Activated naive CD8-positive, alpha-beta T cell treated with anti-CD3 and anti-CD28 coated beads, Interleukin-2, amount 10 ng/mL, durations not matched to agents 7 days and 5 days (primary cell): ENCODE results near the gene OR51T1. TPM values are rescaled to one million over a fixed set of nuclear protein-coding genes. Genes with fewer than 3 reads are reported as not detected.

ENCODE experiments used
- ATAC-seq: fragments of 150-1000 bp; cut with Tn5 transposase; one replicate; pipeline ENCODE4 v1.10.0; 2021; ENCODE audit warnings: low read depth, moderate library complexity
- POLR2A ChIA-PET: fragments of 350-600 bp; sonication (Branson Sonifier 250); formaldehyde crosslinking; loops from one replicate; lab custom pipeline; 2021; ENCODE audit warnings: antibody characterized with exemption; lab: Charles Lee
- DNase-seq: peaks from one replicate; pipeline ENCODE4 v3.0.0; 2021
- H3K27ac Mint-ChIP-seq: one replicate; pipeline ENCODE4 v1.8.0; 2022; ENCODE audit warnings: mild to moderate bottlenecking, mixed read lengths
- H3K27me3 Mint-ChIP-seq: one replicate; pipeline ENCODE4 v1.8.0; 2022; ENCODE audit warnings: mild to moderate bottlenecking, moderate library complexity, mixed read lengths
- H3K36me3 Mint-ChIP-seq: one replicate; pipeline ENCODE4 v1.8.0; 2021; ENCODE audit warnings: mild to moderate bottlenecking, mixed read lengths
- H3K4me1 Mint-ChIP-seq: one replicate; pipeline ENCODE4 v1.8.0; 2021; ENCODE audit warnings: mixed read lengths
- H3K4me3 Mint-ChIP-seq: one replicate; pipeline ENCODE4 v1.8.0; 2022; ENCODE audit warnings: mild to moderate bottlenecking, moderate library complexity, mixed read lengths
- H3K9me3 Mint-ChIP-seq: one replicate; pipeline ENCODE4 v1.8.0; 2021; ENCODE audit warnings: mixed read lengths
- total RNA-seq, 2 experiments: library from RNA; stranded (reverse); gene quantifications; one replicate each; pipeline ENCODE4 v1.2.3, GENCODE V29; 2021

Gene OR51T1
- total RNA-seq, 2 experiments from 2014 or later: not detected

- H3K27ac Mint-ChIP-seq: no peak overlapping the region
- H3K9me3 Mint-ChIP-seq: no peaks in the 10 kb centered on the region
- DNase-seq (no peak), ATAC-seq (no peak)
- POLR2A ChIA-PET: no interaction called here
- H3K4me1 Mint-ChIP-seq: no peaks in the 10 kb centered on the region
- no peak overlapping the region for H3K4me3 Mint-ChIP-seq
- H3K36me3 Mint-ChIP-seq: no peaks in the 10 kb centered on the region
- H3K27me3 Mint-ChIP-seq: peaks cover 2% of the 10 kb centered on the region
Measured at GRCh38 chr11:4890279-4890678, 8.6 kb downstream of the OR51T1 start.

GRCh38 chr11:4891996-4892640, 10.4 kb downstream of the OR51T1 start:
- Mint-ChIP-seq H3K4me3 (no peak overlapping the region), H3K9me3 (no peaks in the 10 kb centered on the region), H3K27me3 (peaks cover 2% of the 10 kb centered on the region), H3K4me1 (no peaks in the 10 kb centered on the region), H3K27ac (no peak overlapping the region), H3K36me3 (no peaks in the 10 kb centered on the region)
- ATAC-seq: no peak
- no peak for DNase-seq
- POLR2A ChIA-PET: no interaction called here

- POLR2A ChIA-PET: no interaction called here
- no peaks in the 10 kb centered on the region for H3K4me1 Mint-ChIP-seq
- no peaks in the 10 kb centered on the region for H3K36me3 Mint-ChIP-seq
Measured at GRCh38 chr11:4903484-4903883, 21.8 kb downstream of the OR51T1 start, which contains the start of gene OR51A7. Gene OR51A7, plus strand, starts transcription at chr11:4903783. Its CDS starts 3,587 bp downstream, at chr11:4907370.

GRCh38 chr11:4916581-4916980, 34.9 kb downstream of the OR51T1 start:
- Mint-ChIP-seq H3K4me1 (no peaks in the 10 kb centered on the region), H3K4me3 (no peak overlapping the region), H3K27me3 (no peaks in the 10 kb centered on the region), H3K36me3 (no peaks in the 10 kb centered on the region), H3K27ac (no peak overlapping the region), H3K9me3 (no peaks in the 10 kb centered on the region)
- ATAC-seq (no peak), DNase-seq (no peak)
- POLR2A ChIA-PET: no interaction called here

More at GRCh38 chr11:4903484-4903883, 21.8 kb downstream of the OR51T1 start, which contains the start of gene OR51A7:
- H3K4me3 Mint-ChIP-seq: no peak within 1 kb of the TSS
- DNase-seq: no peak
- H3K27me3 Mint-ChIP-seq: no peaks in the 10 kb centered on the region
- no peak within 1 kb of the TSS for H3K27ac Mint-ChIP-seq
- no peaks in the 10 kb centered on the region for H3K9me3 Mint-ChIP-seq
- ATAC-seq: no peak

GRCh38 chr11:4919250-4919649, 37.5 kb downstream of the OR51T1 start, which contains the start of gene OR51G2:
Gene OR51G2, minus strand, starts transcription at chr11:4919350. Its CDS starts 3,687 bp downstream, at chr11:4915663.
- Mint-ChIP-seq H3K27ac (no peak within 1 kb of the TSS), H3K36me3 (no peaks in the 10 kb centered on the region), H3K4me3 (no peak within 1 kb of the TSS), H3K4me1 (no peaks in the 10 kb centered on the region), H3K9me3 (no peaks in the 10 kb centered on the region), H3K27me3 (no peaks in the 10 kb centered on the region)
- ATAC-seq: no peak
- DNase-seq: no peak
- POLR2A ChIA-PET: no interaction called here

- Mint-ChIP-seq H3K9me3 (no peaks in the 10 kb centered on the region), H3K27me3 (no peaks in the 10 kb centered on the region), H3K27ac (no peak overlapping the region), H3K36me3 (no peaks in the 10 kb centered on the region), H3K4me1 (no peaks in the 10 kb centered on the region), H3K4me3 (no peak overlapping the region)
- ATAC-seq: no peak
- POLR2A ChIA-PET: no interaction called here
- no peak for DNase-seq
Measured at GRCh38 chr11:4921796-4922195, 40.1 kb downstream of the OR51T1 start.

- DNase-seq: no peak
- H3K27ac Mint-ChIP-seq: no peak overlapping the region
- no peaks in the 10 kb centered on the region for H3K4me1 Mint-ChIP-seq
- POLR2A ChIA-PET: no interaction called here
- no peak overlapping the region for H3K4me3 Mint-ChIP-seq
- no peaks in the 10 kb centered on the region for H3K9me3 Mint-ChIP-seq
- H3K36me3 Mint-ChIP-seq: no peaks in the 10 kb centered on the region
- no peaks in the 10 kb centered on the region for H3K27me3 Mint-ChIP-seq
- no peak for ATAC-seq
Measured at GRCh38 chr11:4922304-4922703, 40.6 kb downstream of the OR51T1 start.

GRCh38 chr11:4924239-4924638, 42.5 kb downstream of the OR51T1 start, which contains the start of gene OR51G1:
Gene OR51G1, minus strand, starts transcription at chr11:4924339. Its CDS starts 0 bp downstream, at chr11:4924339.
- Mint-ChIP-seq H3K4me1 (no peaks in the 10 kb centered on the region), H3K27ac (no peak within 1 kb of the TSS), H3K4me3 (no peak within 1 kb of the TSS), H3K36me3 (no peaks in the 10 kb centered on the region), H3K27me3 (no peaks in the 10 kb centered on the region), H3K9me3 (peaks cover 1% of the 10 kb centered on the region)
- ATAC-seq (no peak), DNase-seq (no peak)
- POLR2A ChIA-PET: no interaction called here

- ATAC-seq: no peak
- no peak overlapping the region for H3K4me3 Mint-ChIP-seq
- no peaks in the 10 kb centered on the region for H3K27me3 Mint-ChIP-seq
- no peak for DNase-seq
- peaks cover 1% of the 10 kb centered on the region for H3K9me3 Mint-ChIP-seq
- H3K4me1 Mint-ChIP-seq: no peaks in the 10 kb centered on the region
- POLR2A ChIA-PET: no interaction called here
- H3K36me3 Mint-ChIP-seq: no peaks in the 10 kb centered on the region
- H3K27ac Mint-ChIP-seq: no peak overlapping the region
Measured at GRCh38 chr11:4926608-4927007, 44.9 kb downstream of the OR51T1 start.

Other genes starting within 250 kb of the OR51T1 start
- gene OR51D1, start 244.4 kb upstream of the OR51T1 start, total RNA-seq: not detected
- gene OR51E1, start 237.9 kb upstream of the OR51T1 start, total RNA-seq: not detected
- gene OR51E2, start 184.0 kb upstream of the OR51T1 start, total RNA-seq: not detected
- not detected for gene MMP26, start 177.1 kb upstream of the OR51T1 start, total RNA-seq
- gene OR51F1, start 112.0 kb upstream of the OR51T1 start, total RNA-seq: not detected
- gene OR52R1, start 77.5 kb upstream of the OR51T1 start, total RNA-seq: not detected
- gene OR51F2, start 60.6 kb upstream of the OR51T1 start, total RNA-seq: not detected
- not detected for gene OR51S1, start 32.7 kb upstream of the OR51T1 start, total RNA-seq
- gene OR51A7, start 21.9 kb downstream of the OR51T1 start, total RNA-seq: not detected
- gene OR51G2, start 37.5 kb downstream of the OR51T1 start, total RNA-seq: not detected
- not detected for gene OR51G1, start 42.4 kb downstream of the OR51T1 start, total RNA-seq
- gene OR51A4, start 65.7 kb downstream of the OR51T1 start, total RNA-seq: not detected
- not detected for gene OR51A2, start 73.8 kb downstream of the OR51T1 start, total RNA-seq
- not detected for gene OR51L1, start 113.0 kb downstream of the OR51T1 start, total RNA-seq
- gene OR52J3, start 164.6 kb downstream of the OR51T1 start, total RNA-seq: not detected
- gene OR52E2, start 177.7 kb downstream of the OR51T1 start, total RNA-seq: not detected
- not detected for gene OR52E1, start 187.7 kb downstream of the OR51T1 start, total RNA-seq